IPS DF 4.7 (cell line): ENCODE measurements around the gene FBXL20.

Experiments
- DNase-seq: peaks from one replicate; pipeline ENCODE4 v3.0.0-alpha.2; 2013; ENCODE audit warnings: low spot score; ENCODE audit errors: extremely low read depth

Gene FBXL20

DNA sequence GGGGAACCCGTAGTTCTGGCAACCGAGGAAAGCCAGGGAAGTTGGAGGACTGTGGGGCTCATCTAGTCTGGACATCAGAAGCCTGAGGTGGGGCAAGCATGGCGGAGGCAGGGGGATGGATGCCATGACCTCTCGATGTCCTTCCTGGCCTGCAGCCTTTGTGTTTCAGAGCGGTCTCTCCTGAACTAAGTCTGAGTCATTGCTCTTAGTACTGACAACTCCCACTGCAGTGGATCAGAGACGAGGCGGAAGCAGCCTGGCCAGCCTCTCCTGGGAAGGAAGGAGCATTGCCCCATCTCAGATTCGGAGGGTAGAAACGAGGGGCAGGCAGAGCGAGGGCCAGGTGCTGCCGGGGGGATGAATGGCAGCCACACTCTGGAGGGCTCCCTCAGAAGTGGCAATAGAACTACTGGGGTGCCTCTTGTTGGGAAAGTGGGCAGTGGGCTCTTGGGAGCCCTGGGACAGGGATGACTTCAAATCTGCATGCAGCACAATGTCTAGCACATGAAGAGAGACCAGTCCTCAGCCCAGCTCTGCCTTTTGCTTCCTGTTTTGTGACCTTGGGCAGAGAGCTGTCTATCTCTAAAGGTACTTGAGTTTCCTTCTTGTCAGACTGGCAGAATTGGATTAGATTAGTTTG lies 172.0 kb downstream of the FBXL20 start:
- DNase-seq = no peak

DNA sequence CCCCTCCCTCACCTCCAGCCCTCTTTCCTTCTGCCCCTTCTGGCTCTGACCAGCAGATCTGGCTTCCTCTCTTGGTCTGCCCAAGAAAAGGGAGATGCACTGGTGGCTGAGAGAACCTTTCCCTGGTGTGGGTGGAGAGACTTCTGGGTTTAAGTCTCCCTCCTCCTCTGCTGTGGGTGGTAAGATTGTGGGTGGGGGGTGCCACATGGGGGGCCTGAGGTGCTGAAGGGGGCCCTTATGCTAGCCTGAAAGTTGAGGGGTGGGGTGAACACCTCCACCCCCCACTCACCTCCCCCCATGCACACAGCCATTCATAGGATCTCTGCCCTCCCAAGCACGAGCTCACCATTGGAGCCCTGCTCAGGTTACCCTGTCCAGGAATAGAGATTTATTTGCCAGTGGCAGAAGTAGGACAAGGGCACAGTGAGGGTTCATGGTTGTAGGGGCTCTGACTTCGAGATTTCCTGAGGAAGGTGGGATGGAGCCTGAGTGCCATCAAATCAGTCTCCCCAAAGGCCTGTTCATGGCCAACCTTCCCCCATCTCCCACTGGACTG lies 174.0 kb downstream of the FBXL20 start:
- DNase-seq = no peak

DNA sequence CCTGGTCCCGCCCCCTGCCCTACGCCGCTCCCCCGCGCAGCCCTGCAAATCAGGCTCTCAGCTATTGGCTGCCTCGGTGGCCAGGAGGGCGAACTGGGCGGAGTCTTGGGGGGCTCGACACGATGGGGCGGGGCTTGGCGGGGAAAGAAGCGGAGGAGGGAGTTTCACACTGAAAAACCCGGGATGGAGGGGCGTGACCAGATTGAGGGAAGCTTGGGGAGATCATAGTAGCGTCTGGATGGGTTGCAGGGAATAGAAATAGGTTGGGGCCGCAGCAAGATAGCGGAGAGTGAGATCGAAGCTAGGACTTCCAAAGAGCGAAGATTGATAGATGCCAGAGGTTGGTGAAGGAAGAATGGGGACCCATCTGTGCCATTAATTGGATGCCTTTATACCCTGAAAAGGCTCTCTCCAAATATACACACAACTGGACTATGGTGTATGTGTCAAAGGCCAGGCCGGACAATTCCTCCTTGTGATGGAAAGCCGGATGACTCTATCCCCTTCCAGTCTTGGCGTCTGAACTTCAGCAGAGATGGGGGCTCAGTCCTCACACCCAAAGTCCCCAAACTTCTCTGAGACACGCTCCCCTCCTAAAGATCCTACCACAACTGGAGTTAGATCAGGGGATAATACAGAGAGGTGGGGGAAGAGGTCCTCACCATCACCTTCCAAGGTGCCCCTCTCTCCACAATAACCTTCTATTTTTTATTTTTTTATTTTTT lies 175.3 kb downstream of the FBXL20 start:
- no peak for DNase-seq

DNA sequence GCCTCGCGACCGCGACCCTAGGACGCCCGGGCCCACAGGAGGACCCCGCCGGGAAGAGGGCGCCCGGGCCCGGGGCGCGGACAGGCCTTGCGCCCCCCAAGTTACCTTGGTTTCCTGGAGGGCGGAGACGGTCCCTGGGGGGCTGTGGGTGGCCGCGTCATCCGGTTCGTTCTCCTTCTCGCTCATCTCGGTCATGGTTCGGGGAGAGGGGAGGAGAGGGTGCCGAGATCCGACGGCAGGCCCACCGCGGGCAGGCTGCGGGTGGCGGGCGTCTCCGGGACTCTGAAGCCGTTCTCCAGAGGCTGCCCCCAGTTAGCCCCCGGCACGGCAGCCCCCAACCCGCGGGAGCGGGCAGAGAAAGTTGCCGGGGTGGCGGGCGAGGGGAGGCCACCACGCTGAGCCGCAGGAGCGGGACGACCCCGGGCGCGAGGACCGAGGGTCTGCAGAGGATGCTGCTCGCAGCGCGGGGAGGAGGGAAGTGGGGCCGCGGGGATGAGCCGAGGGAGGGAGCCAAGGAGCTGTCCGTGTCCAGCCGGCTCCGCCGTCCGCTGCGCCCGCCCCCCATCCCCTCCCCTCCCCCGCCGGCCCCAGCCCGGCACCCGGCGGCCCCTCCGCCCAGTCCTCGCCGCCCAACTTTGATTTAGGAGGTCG lies 176.0 kb downstream of the FBXL20 start, which contains the start of gene STAC2:
Gene STAC2 (minus strand): TSS at position 638 of the 651 bp plus-strand sequence. CDS start 443 bp downstream, at position 195.
- DNase-seq = no peak

DNA sequence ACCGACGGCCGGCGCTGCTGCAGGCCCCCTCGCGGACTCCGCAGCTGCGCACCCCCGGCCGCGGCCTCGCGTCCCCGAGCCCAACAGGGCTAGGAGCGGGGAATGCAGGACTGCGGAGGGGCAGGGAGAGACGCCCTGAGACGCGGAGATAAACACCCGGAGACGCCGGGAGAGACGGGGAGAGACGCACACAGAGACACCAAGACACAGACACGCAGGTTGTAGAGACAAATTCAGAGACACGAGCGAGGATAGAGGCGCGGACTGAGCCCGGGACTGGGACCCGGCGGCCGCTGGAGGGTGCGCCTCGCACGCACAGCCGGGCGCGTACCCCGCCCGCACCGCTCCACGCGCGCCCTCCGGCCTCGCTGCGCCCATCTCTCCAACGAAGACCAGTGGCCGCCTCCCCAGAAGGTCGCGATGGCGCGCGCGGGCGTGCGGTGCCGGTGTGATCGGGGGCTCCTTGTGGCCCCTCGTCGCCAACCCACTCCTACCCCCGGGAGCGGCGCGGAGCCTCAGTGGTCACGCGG lies 176.6 kb downstream of the FBXL20 start:
- DNase-seq = no peak

DNA sequence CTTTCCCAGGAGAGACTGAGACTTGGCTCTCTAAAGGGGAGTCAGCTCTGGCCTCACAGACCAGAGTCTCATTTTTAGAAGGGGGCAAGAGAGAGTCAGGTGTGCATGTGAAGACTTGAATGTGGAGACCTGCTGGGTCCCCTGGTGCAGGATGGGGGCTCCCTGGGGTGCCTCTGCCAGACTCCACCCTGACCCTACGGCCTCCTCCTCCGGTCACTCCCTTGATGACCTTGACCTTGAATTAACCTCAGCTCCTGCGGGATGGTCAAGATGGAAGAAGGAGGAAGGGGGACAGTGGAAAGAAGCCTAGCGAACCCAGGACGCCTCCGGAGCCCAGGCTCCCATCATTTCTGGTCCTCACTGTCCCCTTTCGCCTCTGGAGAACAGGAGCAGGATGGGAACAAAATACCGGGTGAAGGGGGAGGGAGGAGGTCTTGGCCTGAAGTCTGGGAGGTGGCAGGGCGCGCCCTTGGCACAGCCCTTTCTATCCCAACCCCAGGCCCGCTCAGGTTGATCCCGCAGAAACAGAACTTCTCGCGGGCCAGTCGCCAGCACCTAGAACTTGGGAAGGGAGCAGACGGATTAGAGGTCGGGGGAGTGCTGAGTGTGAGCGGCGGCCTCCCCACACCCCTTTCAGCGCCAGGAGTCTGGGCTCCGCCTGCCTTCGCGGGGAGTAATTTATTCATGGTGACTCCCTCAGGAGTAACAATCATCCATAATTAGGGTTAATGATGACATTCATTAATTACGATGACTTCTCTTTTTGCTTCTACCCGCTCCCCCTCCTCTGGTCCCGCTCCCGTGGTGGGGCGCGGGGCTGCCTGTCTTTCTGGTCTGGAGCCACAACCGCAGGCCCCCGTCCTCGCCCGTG lies 177.3 kb downstream of the FBXL20 start:
- no peak for DNase-seq

DNA sequence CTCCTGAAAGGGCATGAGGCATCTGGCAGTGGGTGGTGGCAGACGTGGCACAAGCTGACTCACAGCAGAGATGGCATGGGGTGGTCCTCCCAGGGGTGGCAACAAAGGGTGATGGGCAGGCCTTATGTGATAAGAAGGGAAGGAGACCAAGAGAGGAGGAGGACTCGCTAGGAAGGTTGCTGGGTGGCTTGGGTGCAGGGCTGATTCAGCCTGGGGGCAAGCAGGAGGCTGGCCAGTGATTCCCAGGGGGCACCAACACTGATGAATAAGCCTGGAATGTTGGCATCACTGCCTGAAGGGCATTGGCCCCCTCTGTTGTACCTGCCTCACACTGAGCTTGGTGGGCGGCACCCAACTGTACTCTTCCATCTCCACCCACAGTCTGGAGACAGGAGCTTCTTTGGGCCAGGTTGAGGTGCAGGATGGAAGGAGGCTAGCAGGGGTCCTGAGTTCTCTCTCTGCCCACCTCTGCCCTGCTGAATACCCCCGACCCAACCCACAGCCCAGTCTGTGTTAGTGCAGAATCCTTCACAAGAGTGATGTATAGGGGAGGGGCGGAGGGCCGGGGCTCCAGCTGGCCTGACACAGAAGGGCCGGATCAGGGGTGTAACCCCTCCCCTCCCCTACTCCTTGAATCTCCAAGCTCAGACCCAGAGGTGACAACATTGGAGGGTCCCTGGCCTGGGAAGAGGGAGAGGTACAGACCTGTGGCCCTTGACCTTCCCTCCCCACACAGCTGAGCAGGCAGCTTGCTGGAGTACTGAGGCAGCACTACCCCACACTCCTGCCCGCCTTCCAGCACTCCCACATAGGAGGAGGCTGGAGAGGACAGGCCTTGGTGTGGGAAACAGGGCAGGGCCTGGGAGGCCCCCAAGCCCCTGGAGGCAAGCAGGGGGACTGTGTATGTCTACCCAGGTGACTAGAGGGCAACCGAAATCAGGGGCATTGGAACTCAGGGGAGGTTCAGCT lies 178.3 kb downstream of the FBXL20 start:
- no peak for DNase-seq

DNA sequence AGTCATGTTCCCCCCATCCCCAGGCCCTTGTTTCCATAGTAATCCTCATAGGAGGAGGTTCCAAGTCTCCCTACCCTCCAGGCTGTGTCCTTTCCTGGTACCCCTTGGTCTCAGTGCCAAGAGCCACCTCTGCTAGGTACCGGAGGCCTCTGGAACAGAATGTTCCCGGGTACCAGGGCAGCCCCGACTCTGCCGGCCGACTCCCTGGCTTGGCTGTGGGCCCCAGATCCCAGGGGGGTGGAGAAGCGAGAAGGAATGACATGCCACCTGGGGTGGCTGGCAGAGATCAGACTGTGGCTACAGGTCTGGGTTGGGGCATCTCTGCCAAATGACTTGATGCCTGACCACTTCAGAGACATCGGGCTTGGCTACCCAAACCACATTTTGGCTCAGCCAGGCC lies 179.3 kb downstream of the FBXL20 start:
- DNase-seq = no peak

DNA sequence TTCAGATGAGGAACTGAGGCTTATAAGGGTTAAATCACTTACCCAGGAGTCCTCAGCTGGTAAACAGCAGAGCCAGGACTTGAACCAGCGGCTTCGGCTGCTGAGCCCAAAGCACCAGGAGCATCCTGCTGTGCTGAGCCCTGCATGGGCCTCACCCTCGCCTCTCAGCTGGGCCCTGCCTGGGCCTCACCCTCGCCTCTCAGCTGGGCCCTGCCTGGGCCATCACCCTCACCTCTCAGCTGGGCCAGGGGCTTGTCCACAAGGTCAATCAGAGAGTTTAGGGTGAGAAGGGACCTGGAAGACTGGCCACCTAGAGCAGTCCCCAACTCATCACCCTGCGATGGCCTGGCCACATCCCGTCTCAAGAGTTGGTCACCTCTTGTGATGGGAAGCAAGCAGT lies 179.9 kb downstream of the FBXL20 start:
- no peak for DNase-seq

DNA sequence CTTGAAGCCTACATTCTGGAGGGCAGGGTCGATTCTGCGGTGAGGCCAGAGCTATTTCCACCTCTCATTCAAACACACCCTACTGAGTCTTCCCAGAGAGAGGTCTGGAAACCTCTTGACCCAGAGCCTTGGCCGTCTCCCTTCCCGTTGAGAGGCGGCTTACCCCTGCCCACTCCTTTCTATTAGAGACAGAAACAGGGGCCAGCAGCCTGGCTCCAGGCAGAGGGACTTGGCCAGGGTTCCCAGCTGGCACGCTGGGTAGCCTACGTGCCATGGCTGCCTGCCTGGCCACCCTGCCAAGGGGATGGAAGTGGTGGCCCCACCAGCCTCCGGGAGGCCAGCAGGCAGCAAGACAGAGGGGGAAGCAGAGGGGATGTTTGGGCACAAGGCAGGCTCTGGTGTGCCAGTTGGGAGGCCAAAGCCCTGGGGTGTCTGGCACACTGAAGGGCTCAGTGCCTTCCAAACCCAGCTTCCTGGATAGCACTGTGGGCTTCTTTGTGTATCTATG lies 181.7 kb downstream of the FBXL20 start:
- DNase-seq = no peak

DNA sequence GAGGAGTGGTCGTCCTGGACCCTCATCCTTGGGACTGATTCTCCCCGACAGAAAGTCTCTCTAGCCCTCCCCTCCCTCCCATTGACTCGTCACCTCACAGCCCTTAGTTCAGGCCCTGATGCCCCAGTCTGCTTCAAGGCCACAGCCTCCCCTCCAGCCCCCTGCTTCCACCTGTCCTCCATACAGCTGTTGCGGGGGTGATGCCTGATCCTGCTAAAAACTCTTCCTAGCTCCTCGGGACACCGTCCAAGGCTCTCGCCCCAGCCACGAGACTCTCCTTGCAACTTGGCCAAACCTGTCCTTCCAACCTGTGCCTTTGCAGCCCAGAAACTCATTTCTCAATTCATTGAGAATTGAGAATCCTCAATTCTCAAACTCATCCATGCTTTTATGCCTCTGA lies 182.5 kb downstream of the FBXL20 start:
- no peak for DNase-seq

DNA sequence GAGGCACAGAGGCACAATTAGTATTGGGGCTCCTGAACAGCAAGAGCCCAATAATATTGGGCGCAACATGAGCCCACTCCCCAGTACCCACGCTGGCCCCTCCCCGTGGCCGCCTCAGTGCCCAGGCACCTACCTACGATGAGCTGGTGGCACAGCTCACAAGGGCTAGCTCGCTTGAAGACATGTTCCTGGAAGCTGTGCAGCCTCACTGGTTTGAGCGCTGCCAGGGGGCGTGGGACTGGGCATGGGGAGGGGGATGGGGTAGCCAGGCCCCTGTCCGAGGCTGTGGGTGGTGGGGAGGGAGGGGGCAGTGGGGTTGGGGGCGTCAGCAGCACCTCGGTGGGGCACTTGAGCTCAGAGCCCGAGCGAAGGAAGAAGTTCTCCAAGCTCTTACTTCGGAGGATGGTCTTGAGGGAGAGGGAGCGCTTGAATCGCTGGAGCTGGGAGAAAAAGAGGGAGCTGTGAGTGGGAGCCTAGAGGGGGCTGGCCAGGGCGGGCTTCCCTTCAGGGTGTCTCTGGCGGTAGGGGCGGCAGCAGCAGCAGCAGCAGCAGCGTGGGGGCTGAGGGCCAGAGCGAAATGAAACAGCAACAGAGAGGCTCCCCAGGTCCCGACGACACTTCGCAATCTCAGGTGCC lies 183.6 kb downstream of the FBXL20 start:
- no peak for DNase-seq

DNA sequence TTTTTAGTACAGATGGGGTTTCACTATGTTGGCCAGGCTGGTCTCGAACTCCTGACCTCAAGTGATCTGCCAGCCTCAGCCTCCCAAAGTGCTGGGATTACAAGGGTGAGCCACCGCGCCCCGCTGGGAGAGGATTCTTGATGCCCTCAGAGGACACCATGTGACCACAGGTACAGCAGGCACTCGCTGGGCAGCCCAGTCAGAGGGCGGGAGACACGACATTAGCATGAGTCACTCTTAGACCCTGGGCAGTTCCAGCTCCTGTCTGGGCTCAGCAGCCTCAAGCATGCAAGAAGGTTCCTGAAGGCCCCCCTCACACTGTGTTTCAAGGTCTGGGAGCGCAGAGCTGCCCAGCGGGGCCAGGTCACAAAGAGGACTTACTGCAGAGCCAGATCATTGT lies 187.6 kb downstream of the FBXL20 start:
- no peak for DNase-seq

DNA sequence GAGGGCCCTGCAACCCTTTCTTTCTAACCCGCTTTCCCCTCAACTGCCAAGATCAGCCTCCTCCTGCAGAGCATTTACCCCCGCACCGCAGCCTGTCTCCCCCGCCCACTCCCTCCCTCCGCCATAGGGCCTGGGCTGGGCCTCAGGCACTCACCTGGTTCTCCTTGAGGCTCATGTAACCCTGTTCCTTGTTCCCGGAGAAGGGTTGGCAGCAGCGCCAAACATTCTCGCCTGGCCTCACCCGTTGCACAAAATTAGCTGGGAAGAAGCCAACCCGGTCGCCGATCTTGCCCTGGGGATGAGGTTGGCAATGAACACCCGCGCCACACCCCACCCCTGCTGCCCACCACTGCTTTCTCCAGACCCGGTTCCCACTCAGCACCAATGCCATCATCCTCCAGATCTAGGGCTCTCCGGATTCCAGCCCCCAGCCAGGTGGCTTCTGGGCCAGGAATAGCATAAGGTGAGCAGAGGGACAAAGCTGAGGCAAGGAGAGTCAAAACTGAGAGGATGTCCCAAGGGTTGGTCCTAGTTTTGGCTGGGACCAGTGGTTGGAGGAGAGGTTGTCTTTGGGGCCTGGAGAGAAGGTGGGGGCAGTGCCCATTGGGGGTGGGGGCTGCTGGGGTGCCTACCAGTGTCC lies 188.5 kb downstream of the FBXL20 start:
- DNase-seq = no peak

DNA sequence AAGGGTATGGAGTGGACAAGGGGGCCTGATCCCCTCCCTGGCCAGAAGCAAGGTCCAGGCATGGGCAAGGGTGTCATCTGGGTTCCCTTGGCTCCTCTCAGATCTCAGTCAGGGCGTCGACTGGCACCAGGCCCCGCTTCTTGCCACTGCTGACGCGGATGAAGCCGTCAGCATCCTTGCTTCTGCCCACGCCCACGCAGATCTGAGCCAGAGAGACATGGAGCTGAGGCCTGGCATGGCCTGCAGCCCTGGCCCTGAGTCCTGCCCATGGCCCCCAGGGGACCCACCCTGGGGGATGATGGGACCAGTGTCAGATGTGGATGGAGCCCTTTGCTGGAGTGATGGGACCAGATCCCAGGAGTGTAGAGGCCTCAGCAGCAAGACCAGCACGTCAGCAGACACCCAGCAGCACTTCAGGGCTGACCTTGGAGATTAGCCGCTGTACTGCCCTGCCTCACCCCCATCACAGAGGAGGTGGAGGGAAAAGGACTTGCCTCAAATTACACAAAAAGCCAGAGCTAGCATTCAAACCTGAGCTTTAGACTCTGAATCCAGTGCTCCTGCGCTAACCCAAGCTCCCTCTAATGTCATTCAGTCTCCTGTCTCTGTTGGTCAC lies 189.1 kb downstream of the FBXL20 start:
- no peak for DNase-seq

DNA sequence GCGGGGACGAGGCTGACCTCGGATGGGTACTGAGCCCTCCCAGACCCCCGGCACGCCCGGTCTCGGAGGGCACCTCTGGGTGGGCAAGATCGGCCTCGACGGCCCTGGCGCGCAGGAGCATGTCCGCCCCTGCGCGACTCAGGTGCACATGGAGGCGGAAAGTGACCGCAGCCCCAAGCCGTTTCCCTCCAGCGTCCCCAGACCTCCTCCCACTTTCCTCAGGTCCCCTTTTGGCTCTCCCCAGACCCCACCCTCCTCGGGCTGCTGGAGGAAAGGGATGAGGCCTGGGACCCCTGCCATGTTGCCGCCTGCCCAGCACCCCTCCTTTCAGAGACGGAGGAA lies 191.4 kb downstream of the FBXL20 start:
- no peak for DNase-seq

DNA sequence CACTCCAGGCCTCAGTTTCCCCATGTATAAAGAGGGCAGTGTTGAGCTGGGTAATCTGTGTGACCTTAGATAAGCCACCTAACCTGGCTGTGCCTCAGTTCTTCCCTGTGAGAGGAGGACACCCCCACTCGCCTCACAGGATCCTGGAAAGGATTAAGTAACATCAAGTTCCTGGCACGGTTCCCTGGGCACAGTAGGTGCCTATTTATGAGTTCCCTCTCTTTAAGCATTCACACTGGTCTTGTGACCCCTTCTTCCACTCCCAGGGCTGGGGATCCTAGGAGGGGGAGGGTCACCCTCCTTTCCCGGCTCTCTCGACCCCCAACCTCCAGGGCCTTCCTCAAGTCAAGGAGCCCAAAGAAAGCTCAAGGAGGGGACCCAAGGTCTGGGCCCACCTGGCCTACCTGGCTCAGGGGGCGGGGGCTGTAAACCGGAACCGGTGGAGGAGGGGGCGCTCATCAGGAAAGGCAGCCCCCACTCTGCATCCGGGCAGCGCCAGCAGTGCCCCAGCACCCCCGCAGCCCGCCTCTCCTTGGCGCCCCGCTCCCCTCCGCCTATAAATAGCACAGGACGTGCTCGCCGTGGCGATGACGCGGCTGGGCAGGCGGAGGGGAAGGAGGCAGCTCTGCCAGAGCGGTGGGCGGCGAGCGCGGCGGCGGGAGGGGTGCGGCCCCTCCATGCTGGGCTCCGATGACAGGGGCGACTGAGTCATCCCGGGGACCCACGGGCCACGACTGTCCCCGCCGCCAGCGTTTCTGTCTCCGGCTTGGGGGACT lies 191.9 kb downstream of the FBXL20 start:
- DNase-seq = no peak

DNA sequence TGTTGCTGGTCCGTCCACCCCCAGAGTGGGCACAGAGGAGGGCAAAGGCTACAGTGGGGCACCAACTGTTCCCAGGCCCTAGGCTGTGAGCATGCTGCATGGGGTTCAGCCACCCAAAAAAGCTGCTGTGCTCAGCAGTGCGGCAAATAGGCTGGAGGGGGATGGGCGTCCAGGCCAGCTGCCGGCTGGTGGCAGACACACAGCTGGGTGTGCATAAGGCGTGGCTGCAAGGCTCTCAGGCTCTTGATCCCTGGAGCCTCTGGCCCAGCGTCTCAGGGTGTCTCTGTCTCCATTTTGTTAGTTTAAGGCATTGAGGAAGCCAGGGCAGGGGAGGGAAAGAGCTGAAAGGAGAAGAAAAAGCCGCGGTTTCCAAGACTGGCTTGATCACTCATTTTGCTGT lies 192.5 kb downstream of the FBXL20 start:
- no peak for DNase-seq
